GM04504 (cell line): ENCODE measurements around the gene PCMTD2.
"Not testable (repeated sequence)": the region's sequence is repeated elsewhere in the genome, so short reads cannot be mapped to it uniquely, and the experiment has no call there.

Experiments
- DNase-seq: peaks from one replicate; pipeline ENCODE4 v3.0.0-alpha.2; 2012; ENCODE audit warnings: low read depth

The PCMTD2 gene

GRCh38 chr20:64286447-64287263 is 31.1 kb downstream of the PCMTD2 start:
- DNase-seq: not testable (repeated sequence)

GRCh38 chr20:64287264-64287590 is 31.7 kb downstream of the PCMTD2 start:
- not testable (repeated sequence) for DNase-seq

GRCh38 chr20:64292167-64292566 is 36.6 kb downstream of the PCMTD2 start:
- not testable (repeated sequence) for DNase-seq

GRCh38 chr20:64303086-64303485 is 47.5 kb downstream of the PCMTD2 start:
- DNase-seq: not testable (repeated sequence)

- DNase-seq: not testable (repeated sequence)
Measured at GRCh38 chr20:64313761-64314160, 58.2 kb downstream of the PCMTD2 start.

- DNase-seq: not testable (repeated sequence)
Measured at GRCh38 chr20:64315381-64315780, 59.8 kb downstream of the PCMTD2 start.

- DNase-seq: not testable (repeated sequence)
Measured at GRCh38 chr20:64315884-64316283, 60.3 kb downstream of the PCMTD2 start.

GRCh38 chr20:64316415-64317083 is 61.0 kb downstream of the PCMTD2 start:
- DNase-seq: not testable (repeated sequence)

GRCh38 chr20:64317331-64317730 is 61.8 kb downstream of the PCMTD2 start:
- DNase-seq: not testable (repeated sequence)

- DNase-seq: not testable (repeated sequence)
Measured at GRCh38 chr20:64318056-64318455, 62.5 kb downstream of the PCMTD2 start.

- DNase-seq: not testable (repeated sequence)
Measured at GRCh38 chr20:64322031-64322789, 66.7 kb downstream of the PCMTD2 start.
